ENCODE measurements around the gene FAM83E.

The FAM83E gene

GRCh38 chr19:48603850-48604249 is 11.0 kb downstream of the FAM83E start:
- no peak overlapping the region for H3K4me3 ChIP-seq (ENCODE audit: low read depth, low read length)
- ChIA-PET POLR2A (no interaction called here), CTCF (no interaction called here)

GRCh38 chr19:48603449-48603848 is 11.4 kb downstream of the FAM83E start:
- ChIA-PET POLR2A (no interaction called here), CTCF (interaction anchor here (2.0 kb wide), 1 partner anchor 17 kb away, joined by 6 read pairs; no protein-coding TSS in a partner anchor)
- no peak for DNase-seq (ENCODE audit: low read depth, low spot score)
- TF ChIP-seq CTCF (IDR thresholded peaks at IDR 0.05; ENCODE audit: insufficient read depth, low read length, missing control alignments): no peak
- no peak overlapping the region for H3K4me3 ChIP-seq (ENCODE audit: low read depth, low read length)

More at GRCh38 chr19:48603850-48604249, 11.0 kb downstream of the FAM83E start:
- no peak for TF ChIP-seq CTCF (IDR thresholded peaks at IDR 0.05; ENCODE audit: insufficient read depth, low read length, missing control alignments)
- no peak for DNase-seq (ENCODE audit: low read depth, low spot score)

GRCh38 chr19:48603001-48603400 is 11.9 kb downstream of the FAM83E start:
- H3K4me3 ChIP-seq (ENCODE audit: low read depth, low read length): no peak overlapping the region
- CTCF ChIA-PET: interaction anchor here (1.2 to 3.5 kb wide), 4 partner anchors 13 to 94 kb away, joined by 3 to 27 read pairs (median 5); no protein-coding TSS in a partner anchor
- POLR2A ChIA-PET: no interaction called here
- no peak for DNase-seq (ENCODE audit: low read depth, low spot score)
- no peak for TF ChIP-seq CTCF (IDR thresholded peaks at IDR 0.05; ENCODE audit: insufficient read depth, low read length, missing control alignments)

- POLR2A ChIA-PET: interaction anchor here (0.7 kb wide), 1 partner anchor 16 kb away, joined by 3 read pairs; no protein-coding TSS in a partner anchor
- CTCF ChIA-PET: interaction anchor here (1.1 to 3.5 kb wide), 2 partner anchors 8 to 11 kb away, joined by 6 to 27 read pairs; no protein-coding TSS in a partner anchor
- no peak overlapping the region for H3K4me3 ChIP-seq (ENCODE audit: low read depth, low read length)
- DNase-seq (ENCODE audit: low read depth, low spot score): no peak
- no peak for TF ChIP-seq CTCF (IDR thresholded peaks at IDR 0.05; ENCODE audit: insufficient read depth, low read length, missing control alignments)
These were observed 14.0 kb downstream of the FAM83E start for GRCh38 chr19:48600679-48601417.

GRCh38 chr19:48598996-48599700 is 15.7 kb downstream of the FAM83E start:
- CTCF ChIA-PET: interaction anchor here (0.6 to 3.5 kb wide), 4 partner anchors 10 to 110 kb away, joined by 3 to 27 read pairs (median 4); no protein-coding TSS in a partner anchor

More at GRCh38 chr19:48598996-48599700, 15.7 kb downstream of the FAM83E start:
- POLR2A ChIA-PET: no interaction called here
- no peak for TF ChIP-seq CTCF (IDR thresholded peaks at IDR 0.05; ENCODE audit: insufficient read depth, low read length, missing control alignments)
- no peak overlapping the region for H3K4me3 ChIP-seq (ENCODE audit: low read depth, low read length)
- DNase-seq (ENCODE audit: low read depth, low spot score): no peak

Measured in AG04449 (cell line).